ENCODE data around the gene UNKL.

DNA sequence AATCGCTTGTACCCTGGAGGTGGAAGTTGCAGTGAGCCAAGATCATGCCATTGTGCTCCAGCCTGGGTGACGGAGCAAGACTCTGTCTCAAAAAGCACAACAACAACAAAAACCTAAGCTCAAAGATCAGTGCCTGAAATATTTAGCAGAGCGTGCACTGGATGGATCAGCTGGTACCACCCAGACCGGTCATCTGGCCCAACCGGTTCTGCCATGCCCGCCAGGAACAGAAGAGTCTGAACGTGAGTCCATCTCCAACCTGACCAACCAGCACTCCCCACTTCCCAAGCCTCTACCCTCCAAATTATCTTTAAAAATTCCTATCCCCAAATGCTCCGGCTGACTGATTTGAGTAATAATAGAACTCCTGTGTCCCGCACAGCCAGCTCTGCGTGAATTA, 7.6 kb upstream of the UNKL start:
- TF ChIP-seq CHD2 (IDR thresholded peaks at IDR 0.05; ENCODE audit: low read length): no peak
- no peak for TF ChIP-seq JUND (IDR thresholded peaks at IDR 0.05; ENCODE audit: low read length)
- TF ChIP-seq, protein P1, sequence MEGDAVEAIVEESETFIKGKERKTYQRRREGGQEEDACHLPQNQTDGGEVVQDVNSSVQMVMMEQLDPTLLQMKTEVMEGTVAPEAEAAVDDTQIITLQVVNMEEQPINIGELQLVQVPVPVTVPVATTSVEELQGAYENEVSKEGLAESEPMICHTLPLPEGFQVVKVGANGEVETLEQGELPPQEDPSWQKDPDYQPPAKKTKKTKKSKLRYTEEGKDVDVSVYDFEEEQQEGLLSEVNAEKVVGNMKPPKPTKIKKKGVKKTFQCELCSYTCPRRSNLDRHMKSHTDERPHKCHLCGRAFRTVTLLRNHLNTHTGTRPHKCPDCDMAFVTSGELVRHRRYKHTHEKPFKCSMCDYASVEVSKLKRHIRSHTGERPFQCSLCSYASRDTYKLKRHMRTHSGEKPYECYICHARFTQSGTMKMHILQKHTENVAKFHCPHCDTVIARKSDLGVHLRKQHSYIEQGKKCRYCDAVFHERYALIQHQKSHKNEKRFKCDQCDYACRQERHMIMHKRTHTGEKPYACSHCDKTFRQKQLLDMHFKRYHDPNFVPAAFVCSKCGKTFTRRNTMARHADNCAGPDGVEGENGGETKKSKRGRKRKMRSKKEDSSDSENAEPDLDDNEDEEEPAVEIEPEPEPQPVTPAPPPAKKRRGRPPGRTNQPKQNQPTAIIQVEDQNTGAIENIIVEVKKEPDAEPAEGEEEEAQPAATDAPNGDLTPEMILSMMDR (IDR thresholded peaks at IDR 0.05; ENCODE audit: control extremely low read depth in 1 of 3, insufficient read depth in 1 of 3, low read depth in 1 of 3, low read length in 3 of 3): no peak
- TF ChIP-seq POLR2A (IDR thresholded peaks at IDR 0.05; ENCODE audit: control extremely low read depth in 1 of 2, low read depth in 2 of 2, low read length in 2 of 2): no peak
- no peak for TF ChIP-seq RFX5 (IDR thresholded peaks at IDR 0.05; ENCODE audit: borderline replicate concordance, low read depth, low read length)
- no peak for TF ChIP-seq EZH2 (IDR thresholded peaks at IDR 0.05; ENCODE audit: low read depth, low read length, severe bottlenecking)
- TF ChIP-seq GABPA (IDR thresholded peaks at IDR 0.05; ENCODE audit: borderline replicate concordance, insufficient read depth, low read length): no peak
- no peak for TF ChIP-seq EP300 (IDR thresholded peaks at IDR 0.05; ENCODE audit: borderline replicate concordance in 1 of 2, low read depth in 2 of 2, low read length in 2 of 2)
- no peak for TF ChIP-seq JUN (IDR thresholded peaks at IDR 0.05; ENCODE audit: low read depth, low read length)
- TF ChIP-seq MAX (IDR thresholded peaks at IDR 0.05): no peak
- TF ChIP-seq FOSL1 (IDR thresholded peaks at IDR 0.05; ENCODE audit: insufficient read depth, low read depth, low read length): no peak
